H1 (cell line): ENCODE measurements around the gene TNNC1.

Source experiments
- CHD1 ChIP-seq: IDR thresholded peaks from 2 replicates; pipeline ENCODE4 v1.6.1; 2012; ENCODE audit warnings: low read depth, low read length, improper control_type of control experiment
- GTF2F1 ChIP-seq: IDR thresholded peaks from 2 replicates; pipeline ENCODE4 v1.6.1; 2012; ENCODE audit warnings: low read depth, low read length, improper control_type of control experiment, borderline replicate concordance
- HDAC6 ChIP-seq: IDR thresholded peaks from one replicate; pipeline ENCODE4 v1.7.1; 2012; ENCODE audit warnings: low read depth, mild to moderate bottlenecking, inconsistent platforms, low read length, moderate library complexity
- TF ChIP-seq, protein P1 (sequence below), 3 experiments: IDR thresholded peaks; 1 replicate in 2 of 3; 2 replicates in 1 of 3; pipeline versions ENCODE4 v1.5.1 to v1.6.1; 2011; ENCODE audit warnings: low read length in 3 of 3, mild to moderate bottlenecking in 3 of 3, inconsistent platforms in 2 of 3, low read depth in 1 of 3, moderate library complexity in 1 of 3; ENCODE audit not compliant: insufficient read depth in 1 of 3; ENCODE audit errors: control extremely low read depth in 1 of 3
- TF ChIP-seq, protein P2 (sequence below): IDR thresholded peaks from 2 replicates; pipeline ENCODE4 v1.6.1; 2012; ENCODE audit warnings: inconsistent platforms

DNA sequence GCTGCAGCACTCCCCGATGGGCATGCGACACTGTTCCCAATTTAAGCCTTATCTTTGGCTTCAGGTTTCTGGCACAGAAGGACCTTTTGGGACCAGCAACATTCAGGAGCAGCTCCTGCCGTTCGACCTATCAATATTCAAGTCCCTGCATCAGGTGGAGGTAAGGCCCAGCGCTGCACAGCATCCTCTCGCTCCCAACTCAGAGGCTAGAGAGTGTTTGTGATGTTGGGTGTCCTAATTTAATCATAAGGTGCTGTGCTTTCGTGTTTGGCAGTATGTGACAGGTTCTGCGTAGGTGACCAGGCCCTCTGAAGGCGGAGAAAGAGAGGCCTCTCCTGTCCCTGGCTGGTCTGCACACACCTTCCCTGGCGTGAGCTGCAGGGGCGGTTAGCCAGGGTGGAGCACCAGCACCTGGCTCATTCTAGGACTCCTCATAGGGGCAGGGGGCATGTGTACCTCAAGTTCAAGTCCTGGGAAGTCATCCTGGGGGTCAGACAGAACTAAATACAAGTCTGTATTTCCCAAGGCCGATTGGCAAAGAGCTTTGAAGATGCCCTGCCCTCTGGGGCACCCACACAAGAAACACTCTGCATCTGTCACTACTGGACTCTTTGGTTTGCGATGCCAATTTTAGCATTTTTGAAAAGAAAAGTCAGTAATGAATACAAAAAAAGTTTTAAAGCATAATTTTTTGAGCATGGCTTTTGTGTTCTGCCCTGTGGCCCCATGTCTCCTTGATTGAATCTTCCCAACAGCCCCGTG, 18.6 kb upstream of the TNNC1 start:
- TF ChIP-seq, protein P1, sequence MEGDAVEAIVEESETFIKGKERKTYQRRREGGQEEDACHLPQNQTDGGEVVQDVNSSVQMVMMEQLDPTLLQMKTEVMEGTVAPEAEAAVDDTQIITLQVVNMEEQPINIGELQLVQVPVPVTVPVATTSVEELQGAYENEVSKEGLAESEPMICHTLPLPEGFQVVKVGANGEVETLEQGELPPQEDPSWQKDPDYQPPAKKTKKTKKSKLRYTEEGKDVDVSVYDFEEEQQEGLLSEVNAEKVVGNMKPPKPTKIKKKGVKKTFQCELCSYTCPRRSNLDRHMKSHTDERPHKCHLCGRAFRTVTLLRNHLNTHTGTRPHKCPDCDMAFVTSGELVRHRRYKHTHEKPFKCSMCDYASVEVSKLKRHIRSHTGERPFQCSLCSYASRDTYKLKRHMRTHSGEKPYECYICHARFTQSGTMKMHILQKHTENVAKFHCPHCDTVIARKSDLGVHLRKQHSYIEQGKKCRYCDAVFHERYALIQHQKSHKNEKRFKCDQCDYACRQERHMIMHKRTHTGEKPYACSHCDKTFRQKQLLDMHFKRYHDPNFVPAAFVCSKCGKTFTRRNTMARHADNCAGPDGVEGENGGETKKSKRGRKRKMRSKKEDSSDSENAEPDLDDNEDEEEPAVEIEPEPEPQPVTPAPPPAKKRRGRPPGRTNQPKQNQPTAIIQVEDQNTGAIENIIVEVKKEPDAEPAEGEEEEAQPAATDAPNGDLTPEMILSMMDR (IDR thresholded peaks at IDR 0.05; ENCODE audit: control extremely low read depth in 1 of 3, insufficient read depth in 1 of 3, low read depth in 1 of 3, low read length in 3 of 3) = no peak
- TF ChIP-seq GTF2F1 (no peak), CHD1 (no peak), HDAC6 (no peak)
- TF ChIP-seq, protein P2, sequence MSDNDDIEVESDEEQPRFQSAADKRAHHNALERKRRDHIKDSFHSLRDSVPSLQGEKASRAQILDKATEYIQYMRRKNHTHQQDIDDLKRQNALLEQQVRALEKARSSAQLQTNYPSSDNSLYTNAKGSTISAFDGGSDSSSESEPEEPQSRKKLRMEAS = no peak
